ENCODE results near the gene VGLL4. TPM values are rescaled to one million over a fixed set of nuclear protein-coding genes. Genes with fewer than 3 reads are reported as not detected.
"Not testable (repeated sequence)": the region's sequence is repeated elsewhere in the genome, so short reads cannot be mapped to it uniquely, and the experiment has no call there.

Gene VGLL4
- total and polyA plus RNA-seq, 2 of the 4 experiments (the other 2 are of a cell fraction) = 26.2 to 35.4 TPM

- H3K23ac ChIP-seq (ENCODE audit: low read depth, low read length); H3K27ac ChIP-seq (ENCODE audit: insufficient read depth, low read length); H3K4me3 ChIP-seq (ENCODE audit: insufficient read depth, low read depth, low read length); H4K91ac ChIP-seq (ENCODE audit: insufficient read depth, low read depth, low read length); H4K5ac ChIP-seq (ENCODE audit: low read depth, low read length); H3K4me2 ChIP-seq (ENCODE audit: low read depth, low read length); H4K8ac ChIP-seq (ENCODE audit: low read depth in 2 of 2, low read length in 2 of 2); ATAC-seq (ENCODE audit: low read depth); H3K36me3 ChIP-seq (ENCODE audit: control insufficient read depth, insufficient read depth, low read length); H3K14ac ChIP-seq (replicated peaks; ENCODE audit: low read depth, low read length); H3K56ac ChIP-seq (ENCODE audit: extremely low read depth, insufficient read depth, low read length); H2AFZ ChIP-seq (replicated peaks; ENCODE audit: low read length, poor library complexity); H2BK20ac ChIP-seq (ENCODE audit: low read depth, low read length); H3K9me3 ChIP-seq (ENCODE audit: control insufficient read depth, insufficient read depth, low read length); intact Hi-C loops (cut with micrococcal nuclease); H4K20me1 ChIP-seq (ENCODE audit: insufficient read depth, low read length); CTCF ChIA-PET; H2AK9ac ChIP-seq (replicated peaks; ENCODE audit: low read depth, low read length, poor library complexity); dilution Hi-C loops (cut with HindIII; ENCODE audit: low sequenced_read_pairs, unreplicated experiment); H2BK15ac ChIP-seq (ENCODE audit: low read depth, low read length); in situ Hi-C loops (cut with MboI; ENCODE audit: low sequenced_read_pairs); H3K9ac ChIP-seq (ENCODE audit: low read depth, low read length); H2BK5ac ChIP-seq (ENCODE audit: low read depth, low read length, poor library complexity, severe bottlenecking); DNase-seq; H2BK120ac ChIP-seq (ENCODE audit: low read depth, low read length); H3K27me3 ChIP-seq (ENCODE audit: control insufficient read depth, insufficient read depth, low read length); H3K18ac ChIP-seq (ENCODE audit: low read depth, low read length); H2AK5ac ChIP-seq (ENCODE audit: low read depth, low read length); POLR2A ChIA-PET (ENCODE audit: unreplicated experiment); BruUV-seq (replicated peaks); H3K4ac ChIP-seq (ENCODE audit: low read depth, low read length): not testable (repeated sequence)
- 60% methylated on average over 1 of the region's 5 CpGs; no CpG with 5 or more reads in 1 of the 2 experiments for WGBS, 2 experiments (ENCODE audit: extremely low coverage in 2 of 2, insufficient read length in 1 of 2)
- Histone ChIP-seq H3K79me1 (ENCODE audit: low read depth in 1 of 2, low read length in 2 of 2) (peaks cover 6 to 25% of the 10 kb centered on the region in 2 experiments), H3K4me1 (ENCODE audit: control insufficient read depth, insufficient read depth, low read length) (peaks cover 16% of the 10 kb centered on the region), H3K9me1 (ENCODE audit: insufficient read depth, low read length) (peaks cover 27% of the 10 kb centered on the region)
These were observed 117.6 kb downstream of the VGLL4 start for GRCh38 chr3:11526121-11526520.

Data from IMR-90 (cell line).